ENCODE data around the gene HERC4. TPM values are rescaled to one million over a fixed set of nuclear protein-coding genes. Genes with fewer than 3 reads are reported as not detected.

Gene HERC4
- total RNA-seq = 10 to 100 TPM; 39.5 to 41.1 TPM

- ChIA-PET POLR2A (interaction anchor here (0.6 to 0.8 kb wide), 2 partner anchors 254 to 257 kb away, joined by 3 to 7 read pairs; partner anchors contain the start of gene HNRNPH3), CTCF (interaction anchor here (0.7 kb wide), 2 partner anchors 22 to 350 kb away, joined by 3 read pairs; no protein-coding TSS in a partner anchor)
These were observed at the start of gene HERC4 for GRCh38 chr10:68074775-68075549. Gene HERC4, minus strand, starts transcription at chr10:68075283. Its CDS starts 2,175 bp downstream, at chr10:68073108.

- ChIA-PET POLR2A (no interaction called here), CTCF (no interaction called here)
These were observed 49.6 kb upstream of the HERC4 start for GRCh38 chr10:68124718-68125117.

- CTCF ChIA-PET = interaction anchor here (1.2 kb wide), 1 partner anchor 91 kb away, joined by 3 read pairs; no protein-coding TSS in a partner anchor
- POLR2A ChIA-PET = no interaction called here
These were observed 46.8 kb upstream of the HERC4 start for GRCh38 chr10:68121852-68122251.

GRCh38 chr10:68121020-68121743 lies 46.1 kb upstream of the HERC4 start:
- CTCF ChIA-PET = interaction anchor here (1.2 kb wide), 1 partner anchor 91 kb away, joined by 3 read pairs; no protein-coding TSS in a partner anchor
- POLR2A ChIA-PET = no interaction called here

- CTCF ChIA-PET = no interaction called here
- POLR2A ChIA-PET = no interaction called here
These were observed 43.6 kb upstream of the HERC4 start for GRCh38 chr10:68118657-68119056.

GRCh38 chr10:68112837-68113236 lies 37.8 kb upstream of the HERC4 start:
- CTCF ChIA-PET = no interaction called here
- POLR2A ChIA-PET = no interaction called here

GRCh38 chr10:68111584-68111983 lies 36.5 kb upstream of the HERC4 start:
- ChIA-PET CTCF (no interaction called here), POLR2A (no interaction called here)

GRCh38 chr10:68110027-68110426 lies 34.9 kb upstream of the HERC4 start:
- ChIA-PET CTCF (no interaction called here), POLR2A (no interaction called here)

- ChIA-PET POLR2A (no interaction called here), CTCF (no interaction called here)
These were observed 34.2 kb upstream of the HERC4 start, which contains the start of gene MYPN for GRCh38 chr10:68109331-68109730. Gene MYPN, plus strand, starts transcription at chr10:68109488. Its CDS starts 11,951 bp downstream, at chr10:68121439.

- ChIA-PET CTCF (no interaction called here), POLR2A (no interaction called here)
These were observed 33.6 kb upstream of the HERC4 start for GRCh38 chr10:68108653-68109052.

GRCh38 chr10:68108051-68108450 lies 33.0 kb upstream of the HERC4 start:
- CTCF ChIA-PET = no interaction called here
- POLR2A ChIA-PET = no interaction called here

GRCh38 chr10:68107651-68108050 lies 32.6 kb upstream of the HERC4 start:
- CTCF ChIA-PET = no interaction called here
- POLR2A ChIA-PET = no interaction called here

- ChIA-PET CTCF (interaction anchor here (0.6 kb wide), 1 partner anchor 36 kb away, joined by 3 read pairs; no protein-coding TSS in a partner anchor), POLR2A (interaction anchor here (0.7 kb wide), 1 partner anchor 9 kb away, joined by 7 read pairs; no protein-coding TSS in a partner anchor)
These were observed 31.6 kb upstream of the HERC4 start for GRCh38 chr10:68106656-68107055.

GRCh38 chr10:68105820-68106219 lies 30.7 kb upstream of the HERC4 start:
- ChIA-PET CTCF (no interaction called here), POLR2A (no interaction called here)

- CTCF ChIA-PET = no interaction called here
- POLR2A ChIA-PET = no interaction called here
These were observed 28.8 kb upstream of the HERC4 start for GRCh38 chr10:68103901-68104300.

GRCh38 chr10:68103261-68103878 lies 28.3 kb upstream of the HERC4 start:
- CTCF ChIA-PET = no interaction called here
- POLR2A ChIA-PET = no interaction called here

- POLR2A ChIA-PET = no interaction called here
- CTCF ChIA-PET = no interaction called here
These were observed 26.0 kb upstream of the HERC4 start for GRCh38 chr10:68101066-68101465.

GRCh38 chr10:68099736-68100135 lies 24.7 kb upstream of the HERC4 start:
- POLR2A ChIA-PET = no interaction called here
- CTCF ChIA-PET = no interaction called here

GRCh38 chr10:68096913-68097516 lies 21.9 kb upstream of the HERC4 start:
- ChIA-PET POLR2A (no interaction called here), CTCF (interaction anchor here (0.6 kb wide), 1 partner anchor 22 kb away, joined by 3 read pairs; no protein-coding TSS in a partner anchor)

GRCh38 chr10:68095153-68095552 lies 20.1 kb upstream of the HERC4 start:
- ChIA-PET CTCF (no interaction called here), POLR2A (interaction anchor here (0.6 kb wide), 1 partner anchor 18 kb away, joined by 4 read pairs; no protein-coding TSS in a partner anchor)
